NCI-H345 (cell line): ENCODE data around the gene IL34.

Experiments used
- DNase-seq: peaks from one replicate; lab custom pipeline; 2025; lab: John Stamatoyannopoulos, UW

The IL34 gene

GRCh38 chr16:70702624-70703023 lies 56.3 kb downstream of the IL34 start:
- no peak for DNase-seq

GRCh38 chr16:70703041-70703834 lies 56.9 kb downstream of the IL34 start:
- peak; percentile 19 for DNase-seq

- DNase-seq: no peak
Measured at GRCh38 chr16:70703835-70704381, 57.5 kb downstream of the IL34 start.

- DNase-seq: no peak
Measured at GRCh38 chr16:70704586-70704985, 58.2 kb downstream of the IL34 start.

GRCh38 chr16:70705056-70705455 lies 58.7 kb downstream of the IL34 start:
- no peak for DNase-seq

GRCh38 chr16:70706948-70707465 lies 60.6 kb downstream of the IL34 start:
- no peak for DNase-seq

- no peak for DNase-seq
Measured at GRCh38 chr16:70708366-70709246, 62.2 kb downstream of the IL34 start.

- no peak for DNase-seq
Measured at GRCh38 chr16:70709457-70709856, 63.1 kb downstream of the IL34 start.

- no peak for DNase-seq
Measured at GRCh38 chr16:70709942-70710341, 63.6 kb downstream of the IL34 start.
